MCF 10A (cell line): ENCODE data around the gene DCTPP1. TPM values are rescaled to one million over a fixed set of nuclear protein-coding genes. Genes with fewer than 3 reads are reported as not detected.

Source experiments
- BruUV-seq: library from RNA; stranded (reverse); fragments of 400-500 nt; replicated peaks from 2 replicates; lab custom pipeline; 2021; lab: Mats Ljungman, UMichigan
- CTCF ChIA-PET: fragments of 300-600 bp; sonication (Branson Sonifier 250); formaldehyde crosslinking; extraction: SDS; loops from one replicate; lab custom pipeline; 2021; ENCODE audit warnings: antibody characterized with exemption, inconsistent platforms; lab: Yijun Ruan, JAX
- POLR2A ChIA-PET: fragments of 300-600, 350-650 bp; sonication (Branson Sonifier 250); formaldehyde crosslinking; extraction: SDS; loops from one replicate; lab custom pipeline; 2020; ENCODE audit warnings: antibody characterized with exemption, inconsistent platforms; lab: Yijun Ruan, JAX
- DNase-seq: peaks from one replicate; pipeline ENCODE4 v3.0.0-alpha.2; 2018; ENCODE audit not compliant: unreplicated experiment
- H3K27ac Mint-ChIP-seq: one replicate; pipeline ENCODE4 v1.8.0; 2022; ENCODE audit warnings: mild to moderate bottlenecking, low read depth, mixed read lengths; ENCODE audit not compliant: unreplicated experiment
- H3K27me3 Mint-ChIP-seq: one replicate; pipeline ENCODE4 v1.8.0; 2022; ENCODE audit warnings: mixed read lengths; ENCODE audit not compliant: insufficient read depth, unreplicated experiment
- H3K36me3 Mint-ChIP-seq: one replicate; pipeline ENCODE4 v1.8.0; 2022; ENCODE audit warnings: mild to moderate bottlenecking, moderate library complexity, mixed read lengths; ENCODE audit not compliant: insufficient read depth, unreplicated experiment
- H3K4me1 Mint-ChIP-seq: one replicate; pipeline ENCODE4 v1.8.0; 2022; ENCODE audit warnings: mixed read lengths; ENCODE audit not compliant: insufficient read depth, unreplicated experiment
- H3K4me3 Mint-ChIP-seq: one replicate; pipeline ENCODE4 v1.8.0; 2022; ENCODE audit warnings: mild to moderate bottlenecking, moderate library complexity, mixed read lengths; ENCODE audit not compliant: unreplicated experiment
- H3K9me3 Mint-ChIP-seq: one replicate; pipeline ENCODE4 v1.8.0; 2022; ENCODE audit warnings: mixed read lengths; ENCODE audit not compliant: unreplicated experiment
- intact Hi-C: fragments of 100-400 bp; cut with micrococcal nuclease; formaldehyde crosslinking; loops from 2 replicates; pipeline ENCODE4 v1.14.1; 2022
- total RNA-seq: library from RNA; stranded (reverse); gene quantifications from 2 replicates; pipeline ENCODE4 v1.2.3, GENCODE V29; 2022
- TF ChIP-seq, protein P1 (sequence below): fragments of 200-600 bp; IDR thresholded peaks from one replicate; pipeline ENCODE4 v1.8.0; 2022; ENCODE audit warnings: antibody characterized with exemption, mild to moderate bottlenecking; ENCODE audit not compliant: unreplicated experiment

Gene DCTPP1
- total RNA-seq, 1 experiment from 2014 or later = 42.4 TPM

DNA sequence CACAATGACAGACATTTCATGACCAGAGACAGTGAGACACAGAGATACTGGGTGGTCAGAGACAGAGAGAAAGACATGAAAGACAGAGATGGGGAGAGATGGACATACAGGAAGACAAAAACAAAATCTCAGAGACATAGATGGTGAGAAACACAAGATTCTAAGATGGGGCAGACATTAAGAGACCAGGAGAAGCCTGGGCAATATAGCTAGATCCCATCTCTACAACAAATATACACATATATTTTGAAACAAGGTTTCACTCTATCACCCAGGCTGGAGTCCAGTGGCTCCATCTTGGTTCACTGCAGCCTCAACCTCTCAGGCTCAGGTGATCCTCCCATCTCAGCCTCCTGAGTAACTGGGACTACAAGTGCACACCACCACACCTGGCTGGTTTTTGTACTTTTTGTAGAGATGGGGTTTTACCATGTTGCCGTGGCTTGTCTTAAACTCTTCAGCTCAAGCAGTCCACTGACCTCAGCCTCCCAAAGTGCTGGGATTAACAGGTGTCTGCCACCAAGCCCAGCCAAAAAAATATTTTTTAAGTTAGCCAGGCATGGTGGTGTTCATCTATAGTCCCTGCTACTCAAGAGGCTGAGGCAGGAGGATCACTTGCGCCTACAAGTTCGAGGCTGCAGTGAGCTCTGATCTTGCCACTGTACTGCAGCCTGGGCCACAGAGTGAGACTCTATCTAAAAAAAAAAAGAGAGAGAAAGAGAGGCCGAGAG lies 49.6 kb downstream of the DCTPP1 start:
- ChIA-PET POLR2A (interaction anchor here (0.9 to 1.6 kb wide), 3 partner anchors 10 to 38 kb away, joined by 3 to 4 read pairs (median 4); partner anchors contain the start of genes TBC1D10B and ZNF48), CTCF (no interaction called here)
- TF ChIP-seq, protein P1, sequence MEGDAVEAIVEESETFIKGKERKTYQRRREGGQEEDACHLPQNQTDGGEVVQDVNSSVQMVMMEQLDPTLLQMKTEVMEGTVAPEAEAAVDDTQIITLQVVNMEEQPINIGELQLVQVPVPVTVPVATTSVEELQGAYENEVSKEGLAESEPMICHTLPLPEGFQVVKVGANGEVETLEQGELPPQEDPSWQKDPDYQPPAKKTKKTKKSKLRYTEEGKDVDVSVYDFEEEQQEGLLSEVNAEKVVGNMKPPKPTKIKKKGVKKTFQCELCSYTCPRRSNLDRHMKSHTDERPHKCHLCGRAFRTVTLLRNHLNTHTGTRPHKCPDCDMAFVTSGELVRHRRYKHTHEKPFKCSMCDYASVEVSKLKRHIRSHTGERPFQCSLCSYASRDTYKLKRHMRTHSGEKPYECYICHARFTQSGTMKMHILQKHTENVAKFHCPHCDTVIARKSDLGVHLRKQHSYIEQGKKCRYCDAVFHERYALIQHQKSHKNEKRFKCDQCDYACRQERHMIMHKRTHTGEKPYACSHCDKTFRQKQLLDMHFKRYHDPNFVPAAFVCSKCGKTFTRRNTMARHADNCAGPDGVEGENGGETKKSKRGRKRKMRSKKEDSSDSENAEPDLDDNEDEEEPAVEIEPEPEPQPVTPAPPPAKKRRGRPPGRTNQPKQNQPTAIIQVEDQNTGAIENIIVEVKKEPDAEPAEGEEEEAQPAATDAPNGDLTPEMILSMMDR = no peak
- no peaks in the 10 kb centered on the region for H3K27me3 Mint-ChIP-seq
- H3K4me1 Mint-ChIP-seq = peaks cover 13% of the 10 kb centered on the region
- H3K36me3 Mint-ChIP-seq = peaks cover 20% of the 10 kb centered on the region
- DNase-seq = no peak
- intact Hi-C loops = no loop called here
- H3K27ac Mint-ChIP-seq = peak overlapping the region; percentile 99
- H3K9me3 Mint-ChIP-seq = no peaks in the 10 kb centered on the region
- peak overlapping the region; percentile 92 for H3K4me3 Mint-ChIP-seq
- BruUV-seq = TSS peak; percentile 43

DNA sequence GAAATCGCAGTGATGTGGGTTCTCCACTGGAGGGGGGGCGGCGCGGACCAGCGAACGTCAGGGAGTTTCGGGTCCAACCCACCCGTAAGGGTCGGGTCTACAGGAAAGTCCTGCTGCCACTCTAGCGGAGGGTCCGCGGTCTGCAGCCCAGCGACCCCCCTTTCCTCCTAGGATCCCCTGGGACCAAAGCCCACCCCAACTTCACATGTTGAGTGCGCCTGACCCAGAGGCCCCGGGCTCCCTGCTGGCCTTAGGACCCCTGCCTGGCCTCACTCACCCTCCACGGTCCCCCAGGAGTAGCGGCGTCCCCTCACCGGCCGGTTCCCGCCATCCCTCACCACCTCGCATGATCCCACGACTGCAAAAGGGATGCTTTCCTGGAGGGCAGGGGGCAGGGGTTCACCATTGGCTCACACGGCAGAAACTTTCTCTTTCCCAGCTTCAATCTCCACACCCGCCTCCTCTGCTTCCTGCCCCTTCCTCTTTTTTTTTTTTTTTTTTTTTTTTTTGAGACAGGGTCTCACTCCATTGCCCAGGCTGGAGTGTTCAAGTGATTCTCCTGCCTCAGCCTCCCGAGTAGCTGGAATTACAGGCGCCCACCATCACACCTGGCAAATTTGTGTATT lies 50.6 kb downstream of the DCTPP1 start:
- CTCF ChIA-PET = no interaction called here
- H3K4me1 Mint-ChIP-seq = peaks cover 13% of the 10 kb centered on the region
- POLR2A ChIA-PET = interaction anchor here (1.6 to 2.9 kb wide), 2 partner anchors 17 to 28 kb away, joined by 4 to 19 read pairs; partner anchors contain the start of genes ZNF48 and ZNF771
- H3K27ac Mint-ChIP-seq = peak overlapping the region; percentile 99
- intact Hi-C loops = no loop called here
- TF ChIP-seq, protein P1 = no peak
- H3K36me3 Mint-ChIP-seq = peaks cover 20% of the 10 kb centered on the region
- H3K27me3 Mint-ChIP-seq = no peaks in the 10 kb centered on the region
- no peaks in the 10 kb centered on the region for H3K9me3 Mint-ChIP-seq
- BruUV-seq = no TSS peak
- peak overlapping the region; percentile 92 for H3K4me3 Mint-ChIP-seq
- DNase-seq = no peak

- Mint-ChIP-seq H3K36me3 (peaks cover 20% of the 10 kb centered on the region), H3K4me1 (peaks cover 13% of the 10 kb centered on the region), H3K9me3 (no peaks in the 10 kb centered on the region), H3K4me3 (peak overlapping the region; percentile 92), H3K27me3 (no peaks in the 10 kb centered on the region), H3K27ac (peak overlapping the region; percentile 99)
- CTCF ChIA-PET = interaction anchor here (0.7 to 1.3 kb wide), 3 partner anchors 12 to 66 kb away, joined by 3 to 4 read pairs (median 4); no protein-coding TSS in a partner anchor
- intact Hi-C loops = no loop called here
- no TSS peak for BruUV-seq
- peak; percentile 97 for DNase-seq
- POLR2A ChIA-PET = interaction anchor here (1.0 to 3.7 kb wide), 16 partner anchors 9 to 280 kb away, joined by 3 to 20 read pairs (median 5); partner anchors contain the start of genes CD2BP2, DCTPP1, ZNF48 and ZNF771
- TF ChIP-seq, protein P1 = no peak
Measured at GRCh38 chr16:30378236-30379157, 51.3 kb downstream of the DCTPP1 start.
